Activated CD8-positive, alpha-beta T cell treated with anti-CD3 and anti-CD28 coated beads for 36 hours (primary cell): ENCODE results near the gene PODXL2. TPM values are rescaled to one million over a fixed set of nuclear protein-coding genes. Genes with fewer than 3 reads are reported as not detected.

Source experiments
- ATAC-seq: fragments of 200-7000 bp; cut with Tn5 transposase; one replicate; pipeline ENCODE4 v1.10.0; 2021; ENCODE audit warnings: mild to moderate bottlenecking, moderate library complexity
- CTCF ChIA-PET: fragments of 350-600 bp; sonication (Branson Sonifier 250); formaldehyde crosslinking; loops from one replicate; lab custom pipeline; 2021; ENCODE audit warnings: antibody characterized with exemption; lab: Charles Lee
- POLR2A ChIA-PET: fragments of 350-600 bp; sonication (Branson Sonifier 250); formaldehyde crosslinking; loops from one replicate; lab custom pipeline; 2021; ENCODE audit warnings: antibody characterized with exemption; lab: Charles Lee
- DNase-seq: peaks from one replicate; pipeline ENCODE4 v3.0.0-alpha.2; 2020
- H3K27ac Mint-ChIP-seq: one replicate; pipeline ENCODE4 v1.8.0; 2021; ENCODE audit warnings: mild to moderate bottlenecking, mixed read lengths
- H3K27me3 Mint-ChIP-seq: one replicate; pipeline ENCODE4 v1.8.0; 2021; ENCODE audit warnings: mixed read lengths
- H3K36me3 Mint-ChIP-seq: one replicate; pipeline ENCODE4 v1.8.0; 2021; ENCODE audit warnings: low read depth, mixed read lengths
- H3K4me1 Mint-ChIP-seq: one replicate; pipeline ENCODE4 v1.8.0; 2021; ENCODE audit warnings: low read depth, mixed read lengths
- H3K4me3 Mint-ChIP-seq: one replicate; pipeline ENCODE4 v1.8.0; 2021; ENCODE audit warnings: mild to moderate bottlenecking, moderate library complexity, mixed read lengths
- H3K9me3 Mint-ChIP-seq: one replicate; pipeline ENCODE4 v1.8.0; 2021; ENCODE audit warnings: mixed read lengths
- CTCF ChIP-seq: fragments of 200-600 bp; IDR thresholded peaks from one replicate; pipeline ENCODE4 v1.8.0; 2022; ENCODE audit warnings: antibody characterized with exemption, mild to moderate bottlenecking
- intact Hi-C: fragments of 100-400 bp; cut with micrococcal nuclease; formaldehyde crosslinking; loops from one replicate; pipeline ENCODE4 v1.10.0; 2022
- total RNA-seq, 2 experiments: library from RNA; stranded (reverse); gene quantifications; one replicate each; pipeline ENCODE4 v1.2.3, GENCODE V29; 2021

Gene PODXL2
- total RNA-seq, 2 experiments from 2014 or later: 1.1 to 1.3 TPM

- Mint-ChIP-seq H3K4me1 (no peaks in the 10 kb centered on the region), H3K36me3 (no peaks in the 10 kb centered on the region), H3K4me3 (no peak overlapping the region), H3K9me3 (no peaks in the 10 kb centered on the region), H3K27me3 (no peaks in the 10 kb centered on the region), H3K27ac (no peak overlapping the region)
- DNase-seq (no peak), ATAC-seq (no peak)
- ChIA-PET POLR2A (interaction anchor here (1.0 kb wide), 1 partner anchor 9 kb away, joined by 5 read pairs; no protein-coding TSS in a partner anchor), CTCF (interaction anchor here (1.0 kb wide), 1 partner anchor 88 kb away, joined by 3 read pairs; no protein-coding TSS in a partner anchor)
- intact Hi-C loops: no loop called here
- no peak for TF ChIP-seq CTCF
Measured at GRCh38 chr3:127663151-127663550, 34.2 kb downstream of the PODXL2 start.

GRCh38 chr3:127665165-127665564 is 36.2 kb downstream of the PODXL2 start:
- H3K36me3 Mint-ChIP-seq: no peaks in the 10 kb centered on the region
- H3K4me3 Mint-ChIP-seq: no peak overlapping the region
- TF ChIP-seq CTCF: no peak
- POLR2A ChIA-PET: no interaction called here
- H3K4me1 Mint-ChIP-seq: no peaks in the 10 kb centered on the region
- DNase-seq (no peak), ATAC-seq (no peak)
- H3K9me3 Mint-ChIP-seq: no peaks in the 10 kb centered on the region
- CTCF ChIA-PET: no interaction called here
- intact Hi-C loops: no loop called here
- H3K27ac Mint-ChIP-seq: no peak overlapping the region
- H3K27me3 Mint-ChIP-seq: no peaks in the 10 kb centered on the region

- no peaks in the 10 kb centered on the region for H3K27me3 Mint-ChIP-seq
- no peak overlapping the region for H3K27ac Mint-ChIP-seq
- no peaks in the 10 kb centered on the region for H3K36me3 Mint-ChIP-seq
- intact Hi-C loops: no loop called here
- no peaks in the 10 kb centered on the region for H3K9me3 Mint-ChIP-seq
- CTCF ChIA-PET: no interaction called here
- DNase-seq (no peak), ATAC-seq (no peak)
- POLR2A ChIA-PET: interaction anchor here (0.5 kb wide), 1 partner anchor 67 kb away, joined by 4 read pairs; the partner anchor contains the start of gene MCM2
- H3K4me3 Mint-ChIP-seq: no peak overlapping the region
- TF ChIP-seq CTCF: no peak
- no peaks in the 10 kb centered on the region for H3K4me1 Mint-ChIP-seq
Measured at GRCh38 chr3:127665586-127665985, 36.6 kb downstream of the PODXL2 start.

GRCh38 chr3:127666676-127667075 is 37.7 kb downstream of the PODXL2 start:
- no peak for ATAC-seq
- no peaks in the 10 kb centered on the region for H3K9me3 Mint-ChIP-seq
- no peak for TF ChIP-seq CTCF
- H3K36me3 Mint-ChIP-seq: no peaks in the 10 kb centered on the region
- no peaks in the 10 kb centered on the region for H3K27me3 Mint-ChIP-seq
- H3K4me3 Mint-ChIP-seq: no peak overlapping the region
- peaks cover 2% of the 10 kb centered on the region for H3K4me1 Mint-ChIP-seq
- no peak overlapping the region for H3K27ac Mint-ChIP-seq
- intact Hi-C loops: no loop called here
- ChIA-PET CTCF (no interaction called here), POLR2A (no interaction called here)
- DNase-seq: no peak

- Mint-ChIP-seq H3K4me1 (peaks cover 2% of the 10 kb centered on the region), H3K27ac (no peak overlapping the region), H3K36me3 (no peaks in the 10 kb centered on the region), H3K9me3 (no peaks in the 10 kb centered on the region), H3K4me3 (no peak overlapping the region), H3K27me3 (no peaks in the 10 kb centered on the region)
- ChIA-PET CTCF (no interaction called here), POLR2A (no interaction called here)
- no peak for TF ChIP-seq CTCF
- no peak for DNase-seq
- intact Hi-C loops: no loop called here
- ATAC-seq: no peak
Measured at GRCh38 chr3:127667119-127667681, 38.2 kb downstream of the PODXL2 start.
